GM19240 (cell line): ENCODE measurements around the gene XBP1.
"Not testable (repeated sequence)": the region's sequence is repeated elsewhere in the genome, so short reads cannot be mapped to it uniquely, and the experiment has no call there.

ENCODE experiments used
- DNase-seq: peaks from one replicate; pipeline ENCODE4 v3.0.0; 2011; ENCODE audit warnings: low spot score; ENCODE audit not compliant: insufficient read length

Gene XBP1

DNA sequence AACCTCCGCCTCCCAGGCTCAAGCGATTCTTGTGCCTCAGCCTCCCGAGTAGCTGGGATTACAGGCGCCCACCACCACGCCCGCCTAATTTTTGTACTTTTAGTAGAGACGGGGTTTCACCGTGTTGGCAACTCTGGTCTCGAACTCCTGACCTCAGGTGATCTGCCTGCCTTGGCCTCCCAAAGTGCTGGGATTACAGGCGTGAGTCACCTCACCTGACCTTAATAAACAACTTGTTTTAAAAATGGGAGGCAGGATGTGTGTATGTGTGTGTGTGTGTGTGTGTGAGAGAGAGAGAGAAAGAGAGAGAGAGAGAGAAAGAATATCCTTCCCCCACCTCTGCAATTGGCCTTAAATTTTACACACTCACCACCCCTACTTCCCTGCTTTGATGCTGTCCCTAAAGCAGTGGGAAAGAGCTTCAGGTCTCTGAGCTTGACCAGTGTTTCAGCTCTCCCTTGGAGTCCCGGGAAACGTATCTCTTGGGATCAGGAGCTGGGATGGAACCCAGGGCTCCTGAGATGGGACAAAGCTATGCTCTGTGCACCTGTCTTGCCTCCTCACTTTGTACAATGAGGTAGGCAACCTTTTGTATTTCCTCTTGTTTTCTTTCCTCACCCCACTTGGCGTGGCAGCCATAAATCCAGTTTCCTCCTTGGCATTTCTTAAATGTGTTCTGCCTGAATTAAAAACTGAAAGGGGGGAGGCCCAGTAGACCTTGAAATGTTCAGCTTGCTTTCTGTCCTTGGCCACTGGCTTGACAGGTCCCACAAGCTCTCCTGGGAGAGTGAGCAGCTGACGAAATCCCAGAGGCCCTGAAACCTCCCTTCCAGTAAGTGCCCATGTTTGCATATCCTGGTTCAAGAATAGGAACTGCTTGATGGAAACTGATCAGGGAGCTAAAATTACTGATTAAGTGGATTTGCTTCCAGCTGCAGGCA is 17.8 kb upstream of the XBP1 start:
- DNase-seq = no peak

- no peak for DNase-seq
These were observed 16.7 kb upstream of the XBP1 start for GRCh38 chr22:28817064-28817463.

GRCh38 chr22:28815729-28816128 is 15.4 kb upstream of the XBP1 start:
- no peak for DNase-seq

GRCh38 chr22:28815111-28815510 is 14.7 kb upstream of the XBP1 start:
- DNase-seq = no peak

DNA sequence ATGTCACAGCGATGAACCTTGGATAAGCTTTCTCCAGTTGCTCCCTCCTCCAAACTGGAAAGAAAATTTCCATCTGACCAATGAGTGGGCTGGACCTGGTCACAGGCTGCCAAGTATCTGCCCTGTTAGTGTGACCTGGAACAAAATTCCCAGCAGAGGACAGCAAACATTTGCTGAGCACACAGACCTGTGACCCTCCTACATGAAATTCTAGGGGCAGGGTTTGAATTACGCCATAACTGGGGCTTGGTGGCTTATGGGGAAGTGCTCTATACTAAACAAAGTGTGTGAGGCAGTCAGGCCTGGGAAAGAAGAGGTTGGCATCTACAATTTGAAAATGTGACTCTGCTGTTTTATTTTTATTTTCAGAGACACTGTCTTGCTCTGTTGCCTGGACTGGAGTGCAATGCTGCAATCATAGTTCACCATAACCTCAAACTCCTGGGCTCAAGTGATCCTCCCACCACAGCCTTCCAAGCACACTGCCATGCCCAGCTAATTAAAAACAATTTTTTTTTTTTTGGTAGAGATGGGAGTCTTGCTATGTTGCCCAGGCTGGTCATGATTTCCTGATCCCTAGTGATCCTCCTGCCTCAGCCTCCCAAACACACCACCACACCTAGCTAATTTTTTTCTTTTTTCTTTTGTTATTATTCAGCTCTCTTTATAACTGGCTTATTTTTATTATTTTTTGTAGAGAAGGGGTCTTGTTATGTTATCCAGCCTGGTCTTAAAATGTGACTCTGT is 13.6 kb upstream of the XBP1 start:
- DNase-seq = no peak

GRCh38 chr22:28812516-28812915 is 12.1 kb upstream of the XBP1 start:
- DNase-seq = no peak

DNA sequence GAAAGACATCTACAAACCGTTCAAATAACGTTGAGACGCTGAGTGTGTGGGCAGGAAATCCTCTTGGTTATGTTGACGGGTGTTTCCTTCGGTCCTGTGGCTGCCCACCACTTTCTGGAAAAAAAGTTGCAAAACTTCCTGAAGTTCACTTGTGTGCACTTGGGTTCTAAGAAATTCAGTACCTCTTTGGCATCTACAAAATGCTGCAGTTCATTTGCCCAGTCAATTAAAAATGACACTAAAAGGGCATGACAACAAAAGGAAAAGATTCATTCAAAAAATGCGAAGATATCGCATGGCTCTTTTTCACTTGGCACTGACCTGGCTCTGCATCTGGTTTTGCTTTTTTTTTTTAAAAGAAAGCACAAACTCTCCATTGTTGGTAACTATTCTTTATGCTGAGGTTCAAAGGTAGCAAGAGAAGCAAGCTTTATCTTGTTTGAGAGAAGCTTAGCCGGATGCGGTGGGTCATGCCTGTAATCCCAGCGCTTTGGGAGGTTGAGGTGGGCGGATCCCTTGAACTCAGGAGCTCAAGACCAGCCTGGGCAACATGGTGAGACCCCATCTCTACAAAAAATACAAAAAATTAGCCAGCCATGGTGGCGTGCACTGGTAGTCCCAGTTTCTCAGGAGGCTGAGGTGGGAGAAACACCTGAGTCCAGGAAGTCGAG is 10.6 kb upstream of the XBP1 start:
- DNase-seq = no peak

DNA sequence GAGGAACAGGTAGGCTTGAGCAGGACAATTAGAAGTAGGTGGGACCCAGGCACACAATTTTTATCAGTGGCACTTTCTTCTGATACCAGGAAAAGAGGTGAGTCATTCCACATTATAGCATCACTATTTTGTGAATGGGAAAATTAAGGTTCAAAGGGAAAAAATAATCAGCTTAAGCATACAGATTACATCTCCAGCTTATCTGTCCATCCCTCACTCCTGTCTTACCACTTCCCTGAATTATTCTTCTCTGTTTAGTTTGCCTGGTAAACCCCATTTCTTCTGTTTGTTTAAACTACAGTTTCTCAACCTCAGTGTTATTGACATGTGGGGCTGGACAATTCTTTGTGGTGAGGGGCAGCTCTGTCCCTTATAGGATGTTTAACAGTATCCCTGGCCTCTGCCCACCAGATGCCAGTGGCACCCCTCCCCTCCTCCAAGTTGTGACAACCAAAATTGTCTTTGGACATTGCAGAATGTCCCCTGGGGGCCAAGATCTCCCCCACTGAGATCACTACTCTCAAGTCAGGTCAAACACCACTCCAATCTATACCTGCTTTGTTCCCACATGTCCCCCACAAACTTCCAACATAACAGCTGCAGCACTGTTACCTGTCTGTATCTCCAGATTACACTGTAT is 8.5 kb upstream of the XBP1 start:
- no peak for DNase-seq

- not testable (repeated sequence) for DNase-seq
These were observed 5.1 kb upstream of the XBP1 start for GRCh38 chr22:28805426-28805825.

- DNase-seq = no peak
These were observed 2.3 kb upstream of the XBP1 start for GRCh38 chr22:28802595-28803123.

- no peak for DNase-seq
These were observed 1.7 kb upstream of the XBP1 start for GRCh38 chr22:28801845-28802594.

- DNase-seq = no peak
These were observed 612 bp downstream of the XBP1 start for GRCh38 chr22:28799606-28800307.

- no peak for DNase-seq
These were observed 1.4 kb downstream of the XBP1 start for GRCh38 chr22:28798810-28799605.

GRCh38 chr22:28795932-28796856 is 4.2 kb downstream of the XBP1 start:
- no peak for DNase-seq

- no peak for DNase-seq
These were observed 5.2 kb downstream of the XBP1 start for GRCh38 chr22:28795071-28795693.

GRCh38 chr22:28793976-28794584 is 6.3 kb downstream of the XBP1 start:
- no peak for DNase-seq
